ENCODE measurements around the gene GLT1D1. TPM values are rescaled to one million over a fixed set of nuclear protein-coding genes. Genes with fewer than 3 reads are reported as not detected.

GLT1D1 gene
- total and polyA plus RNA-seq, 2 of the 8 experiments (the other 6 are each of a cell fraction or from before 2014, with no cell fraction given): 1.5 to 3.6 TPM

DNA sequence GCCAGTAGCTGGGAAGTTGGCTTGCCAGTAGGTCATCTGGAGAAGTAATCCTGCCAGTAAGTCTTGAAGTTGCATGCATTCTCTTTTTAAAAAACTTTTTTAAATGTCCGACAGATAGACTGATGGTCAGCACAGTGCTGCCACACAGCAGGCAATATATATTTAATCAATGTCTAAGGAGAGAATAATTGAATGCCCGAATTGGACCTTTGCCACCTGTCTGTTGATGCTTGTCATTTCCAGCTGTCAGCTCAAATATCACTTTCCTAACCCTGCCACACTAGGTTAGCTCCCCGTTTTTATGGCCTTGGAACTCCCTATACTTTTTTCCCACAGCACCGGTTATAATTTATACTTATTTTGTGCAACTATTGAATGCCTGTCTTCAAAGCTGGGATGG is 27.4 kb upstream of the GLT1D1 start (continued):
- TF ChIP-seq TBP (IDR thresholded peaks at IDR 0.05; ENCODE audit: low read depth, low read length): no peak

Measured in H1 (cell line).